HepG2 (cell line): ENCODE measurements around the gene ACTR3. TPM values are rescaled to one million over a fixed set of nuclear protein-coding genes. Genes with fewer than 3 reads are reported as not detected.

Experiments used
- ATAC-seq: fragments of 200-7000 bp; cut with Tn5 transposase; 3 replicates; pipeline ENCODE4 v1.9.1; 2020; ENCODE audit warnings: mild to moderate bottlenecking, moderate library complexity
- BruUV-seq: library from RNA; stranded (reverse); fragments of 400-500 nt; replicated peaks from 2 replicates; lab custom pipeline; 2021; lab: Mats Ljungman, UMichigan
- CTCF ChIA-PET: fragments of 300-600 bp; formaldehyde crosslinking; extraction: SDS; loops from one replicate; lab custom pipeline; 2021; ENCODE audit warnings: low total read pairs, inconsistent platforms, low intra/inter-chr PET ratio; lab: Yijun Ruan, JAX
- POLR2A ChIA-PET: fragments of 350-600 bp; sonication (Branson Sonifier 250); formaldehyde crosslinking; loops from one replicate; lab custom pipeline; 2020; ENCODE audit warnings: antibody characterized with exemption, inconsistent platforms; lab: Yijun Ruan, JAX
- DNase-seq: peaks from one replicate; pipeline ENCODE4 v3.0.0-alpha.2; 2015; ENCODE audit warnings: low spot score
- FAIRE-seq: peaks from 3 replicates; lab custom pipeline; 2011; peaks lifted over from hg19 to GRCh38; lab: Jason Lieb, UNC
- H2AFZ ChIP-seq: one replicate; pipeline ENCODE4 v1.6.1; 2011; ENCODE audit warnings: low read length, inconsistent platforms
- H3K27ac ChIP-seq: fragments of 300-600 bp; 3 replicates; pipeline ENCODE4 v1.8.0; 2011; ENCODE audit warnings: mixed run types, mild to moderate bottlenecking, mixed read lengths, low read length, inconsistent platforms; ENCODE audit not compliant: insufficient read depth; ENCODE audit errors: extremely low read length
- H3K27me3 ChIP-seq, 2 experiments: fragments of 200-600 bp in 1 of 2; 2 replicates in 1 of 2; 3 replicates in 1 of 2; pipeline versions ENCODE4 v1.6.0 to v1.8.0; 2011; ENCODE audit warnings: low read length in 2 of 2, mild to moderate bottlenecking in 2 of 2, moderate library complexity in 2 of 2, inconsistent platforms in 1 of 2; ENCODE audit not compliant: insufficient read depth in 2 of 2, control insufficient read depth in 1 of 2
- H3K36me3 ChIP-seq, 2 experiments: fragments of 200-600 bp in 1 of 2; replicated peaks in 1 of 2; 2 replicates in 1 of 2; 3 replicates in 1 of 2; pipeline versions ENCODE4 v1.5.1 to v1.8.0; 2011; ENCODE audit warnings: low read length in 2 of 2, inconsistent platforms in 1 of 2; ENCODE audit not compliant: insufficient read depth in 2 of 2, control insufficient read depth in 1 of 2
- H3K4me1 ChIP-seq: 2 replicates; pipeline ENCODE4 v1.5.1; 2012; ENCODE audit warnings: low read length, inconsistent platforms; ENCODE audit not compliant: insufficient read depth
- H3K4me2 ChIP-seq: 2 replicates; pipeline ENCODE4 v1.6.0; 2011; ENCODE audit warnings: low read depth, low read length, inconsistent platforms
- H3K4me3 ChIP-seq, 3 experiments: fragments of 200-600 bp in 1 of 3; sonication (generic), shearing (Covaris generic) in 1 of 3; replicated peaks in 1 of 3; 2 replicates each; pipeline ENCODE4 v1.5.1; 2011 to 2016; ENCODE audit warnings: low read length in 3 of 3, inconsistent platforms in 2 of 3, low read depth in 2 of 3, mild to moderate bottlenecking in 2 of 3, control low read depth in 1 of 3, mixed read lengths in 1 of 3; ENCODE audit not compliant: insufficient read depth in 1 of 3
- H3K79me2 ChIP-seq: one replicate; pipeline ENCODE4 v1.6.1; 2011; ENCODE audit warnings: low read length, inconsistent platforms; ENCODE audit not compliant: insufficient read depth
- H3K9ac ChIP-seq: 2 replicates; pipeline ENCODE4 v1.6.0; 2011; ENCODE audit warnings: mild to moderate bottlenecking, low read depth, low read length, inconsistent platforms; ENCODE audit not compliant: insufficient read depth
- H3K9me3 ChIP-seq: 2 replicates; pipeline ENCODE4 v1.5.1; 2012; ENCODE audit warnings: mild to moderate bottlenecking, low read length
- H4K20me1 ChIP-seq: 2 replicates; pipeline ENCODE4 v1.6.0; 2011; ENCODE audit warnings: inconsistent platforms, mild to moderate bottlenecking, low read length, moderate library complexity; ENCODE audit not compliant: insufficient read depth
- ATF7-NPFF ChIP-seq: sonication (generic); formaldehyde crosslinking; IDR thresholded peaks from 2 replicates; pipeline ENCODE4 v1.8.1; 2023; ENCODE audit warnings: mild to moderate bottlenecking, low read depth, missing genetic modification reagents, moderate library complexity
- BCL6 ChIP-seq: IDR thresholded peaks from 2 replicates; pipeline ENCODE4 v1.6.1; 2016; ENCODE audit warnings: missing genetic modification reagents, missing compliant biosample characterization
- HNF4G ChIP-seq, 2 experiments: sonication (generic) in 1 of 2; formaldehyde crosslinking in 1 of 2; IDR thresholded peaks; 2 replicates each; pipeline versions ENCODE4 v1.4.0 to v1.6.1; 2011 to 2020; ENCODE audit warnings: borderline replicate concordance in 2 of 2, low read depth in 2 of 2, mild to moderate bottlenecking in 2 of 2, low read length in 1 of 2, missing genetic modification reagents in 1 of 2, moderate library complexity in 1 of 2
- NCOA2 ChIP-seq: sonication (generic); formaldehyde crosslinking; IDR thresholded peaks from 2 replicates; pipeline ENCODE4 v1.8.0; 2022; ENCODE audit warnings: inconsistent platforms
- SALL2 ChIP-seq: sonication (generic); formaldehyde crosslinking; IDR thresholded peaks from 2 replicates; pipeline ENCODE4 v1.8.1; 2023; ENCODE audit warnings: mild to moderate bottlenecking, missing genetic modification reagents, inconsistent platforms
- SSRP1 ChIP-seq: IDR thresholded peaks from 2 replicates; pipeline ENCODE4 v1.6.1; 2016; ENCODE audit warnings: control low read depth
- TGIF2 ChIP-seq: IDR thresholded peaks from 2 replicates; pipeline ENCODE4 v1.6.1; 2016; ENCODE audit warnings: control low read depth, missing compliant biosample characterization
- ZNF136 ChIP-seq: sonication (generic); formaldehyde crosslinking; IDR thresholded peaks from 2 replicates; pipeline ENCODE4 v1.8.1; 2022; ENCODE audit warnings: low read depth, mild to moderate bottlenecking, moderate library complexity, missing genetic modification reagents
- ZNF317 ChIP-seq: sonication (generic); formaldehyde crosslinking; IDR thresholded peaks from 2 replicates; pipeline ENCODE4 v1.5.0; 2020; ENCODE audit warnings: mild to moderate bottlenecking, missing genetic modification reagents
- ZNF501 ChIP-seq: sonication (generic); formaldehyde crosslinking; IDR thresholded peaks from 2 replicates; pipeline ENCODE4 v1.5.1; 2020; ENCODE audit warnings: mild to moderate bottlenecking, moderate library complexity, missing genetic modification reagents
- ZNF670 ChIP-seq: sonication (generic); formaldehyde crosslinking; IDR thresholded peaks from 2 replicates; pipeline ENCODE4 v1.8.0; 2022; ENCODE audit warnings: mild to moderate bottlenecking, missing genetic modification reagents, borderline replicate concordance
- ZNF891 ChIP-seq: sonication (generic); formaldehyde crosslinking; IDR thresholded peaks from 2 replicates; pipeline ENCODE4 v1.5.0; 2020; ENCODE audit warnings: mild to moderate bottlenecking, missing genetic modification reagents
- WGBS: methylation state at CpG from one replicate; pipeline ENCODE4 v1.1.6; 2017; ENCODE audit warnings: low lambda C conversion rate; 5-methylcytosine and 5-hydroxymethylcytosine counted together
- in situ Hi-C: cut with HindIII; loops from 2 replicates; pipeline ENCODE4 v1.10.0; 2017; ENCODE audit warnings: low pct_unique_long_range_greater_than_20kb; ENCODE audit not compliant: extremely low pct_ligation_motif_present
- intact Hi-C: fragments of 100-400 bp; cut with micrococcal nuclease; formaldehyde crosslinking; loops from one replicate; pipeline ENCODE4 v1.10.0; 2022; ENCODE audit not compliant: unreplicated experiment
- polyA plus RNA-seq, 8 experiments: library from polyadenylated mRNA; depleted of rRNA in 3 of 8; stranded (reverse) in 7 of 8; unstranded in 1 of 8; fragments of >200 nt; fragmentation: Illumina TruSeq in 4 of 8; extraction: Trizol in 4 of 8; gene quantifications; 2 replicates each; pipeline versions ENCODE4 v1.2.1 to v1.2.3, GENCODE V29; 2011 to 2016; ENCODE audit warnings: low read depth in 4 of 8, missing spikeins in 1 of 8, mixed read lengths in 1 of 8; ENCODE audit not compliant: insufficient read depth in 1 of 8
- total RNA-seq, 5 experiments: library from RNA; depleted of rRNA; stranded (reverse); fragments of >200 nt; fragmentation: Illumina TruSeq; extraction: Trizol; gene quantifications; 2 replicates each; pipeline ENCODE4 v1.2.3, GENCODE V29; 2016; ENCODE audit warnings: low read depth in 1 of 5
- TF ChIP-seq, protein P1 (sequence below): sonication (generic); formaldehyde crosslinking; IDR thresholded peaks from 2 replicates; pipeline ENCODE4 v1.5.1; 2020; ENCODE audit warnings: mild to moderate bottlenecking, missing genetic modification reagents, borderline replicate concordance
- TF ChIP-seq, protein P2 (sequence below): sonication (generic); formaldehyde crosslinking; IDR thresholded peaks from 2 replicates; pipeline ENCODE4 v1.8.0; 2022; ENCODE audit warnings: low read depth, missing genetic modification reagents

ACTR3 gene
- total and polyA plus RNA-seq, 2 of the 13 experiments (the other 11 are each of a cell fraction or from before 2014, with no cell fraction given) = 123 to 225 TPM

DNA sequence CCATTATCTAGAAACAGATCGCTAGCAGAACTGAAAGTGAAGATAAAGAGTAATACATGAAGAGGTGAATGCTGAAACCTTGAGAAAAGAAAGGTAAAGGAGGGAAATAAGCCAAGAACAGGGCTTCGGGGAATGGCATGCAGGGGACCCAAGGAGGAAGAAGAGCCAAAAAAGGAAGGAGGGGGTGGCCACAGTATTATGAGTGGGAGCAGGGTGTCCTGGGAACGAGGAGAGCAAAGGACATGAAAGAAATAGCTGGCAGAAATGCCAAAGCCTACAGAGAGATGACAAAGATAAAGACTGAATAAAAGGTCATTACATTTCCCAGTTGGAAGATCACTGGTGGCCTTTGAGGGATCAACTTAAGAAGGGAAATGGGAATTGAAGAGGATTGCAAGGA lies 82.9 kb downstream of the ACTR3 start (continued):
- no peak for TF ChIP-seq ZNF891 (CRISPR knock-in tag)

DNA sequence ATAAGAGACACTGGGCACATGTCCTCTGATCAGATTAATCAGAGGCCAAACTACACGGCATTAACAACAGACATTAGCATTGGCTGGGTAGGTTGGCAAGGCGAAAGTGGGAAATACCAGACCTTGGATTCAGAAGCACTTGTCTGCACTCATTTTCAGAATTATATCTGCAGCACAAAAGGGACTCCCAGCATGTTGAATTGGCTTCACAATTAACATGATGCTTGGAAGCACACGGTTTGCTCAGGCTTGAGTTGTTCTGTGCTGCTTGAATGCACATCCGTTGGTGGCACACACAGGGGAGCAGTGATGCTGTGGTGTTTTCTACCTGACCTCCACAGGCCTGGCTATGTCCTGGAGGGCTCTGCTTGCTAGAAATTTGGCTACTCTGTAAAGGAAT lies 83.9 kb downstream of the ACTR3 start:
- CTCF ChIA-PET = interaction anchor here (1.7 kb wide), 1 partner anchor 9 kb away, joined by 4 read pairs; no protein-coding TSS in a partner anchor
- no TSS peak for BruUV-seq
- no peak for FAIRE-seq
- DNase-seq = no peak
- Histone ChIP-seq H3K9me3 (no peaks in the 10 kb centered on the region), H2AFZ (no peak overlapping the region), H3K36me3 (no peaks in the 10 kb centered on the region), H3K9ac (peak overlapping the region; percentile 66; the same call in 1 of the 2 replicates), H3K4me2 (no peak overlapping the region), H3K27ac (peak overlapping the region; percentile 97), H3K4me1 (peaks cover 68% of the 10 kb centered on the region), H3K4me3 (no peak overlapping the region), H3K79me2 (no peaks in the 10 kb centered on the region), H3K27me3 (no peaks in the 10 kb centered on the region), H4K20me1 (no peaks in the 10 kb centered on the region)
- ATAC-seq = no peak
- in situ Hi-C loops (no loop called here), intact Hi-C loops (no loop called here)
- POLR2A ChIA-PET = interaction anchor here (0.6 to 1.0 kb wide), 2 partner anchors 8 to 37 kb away, joined by 3 to 4 read pairs; no protein-coding TSS in a partner anchor
- WGBS = 100% methylated on average over 4 of the region's 4 CpGs
- TF ChIP-seq HNF4G (IDR thresholded peaks at IDR 0.05; ENCODE audit: borderline replicate concordance, low read depth, low read length) (no peak), HNF4G (CRISPR knock-in tag; IDR thresholded peaks at IDR 0.05; ENCODE audit: borderline replicate concordance, low read depth) (no peak), ZNF501 (CRISPR knock-in tag) (no peak), ATF7-NPFF (CRISPR knock-in tag) (no peak), SALL2 (peak; percentile 33; the same call in 1 of the 2 replicates), NCOA2 (CRISPR knock-in tag) (no peak), TGIF2 (CRISPR knock-in tag) (no peak), ZNF317 (CRISPR knock-in tag) (no peak), BCL6 (CRISPR knock-in tag) (no peak), SSRP1 (CRISPR knock-in tag) (0 out of 2 replicates have a peak, but pooled peaks have one; percentile 49), ZNF670 (CRISPR knock-in tag) (0 out of 2 replicates have a peak, but pooled peaks have one; percentile 52), ZNF136 (CRISPR knock-in tag) (no peak)
- TF ChIP-seq, protein P1, sequence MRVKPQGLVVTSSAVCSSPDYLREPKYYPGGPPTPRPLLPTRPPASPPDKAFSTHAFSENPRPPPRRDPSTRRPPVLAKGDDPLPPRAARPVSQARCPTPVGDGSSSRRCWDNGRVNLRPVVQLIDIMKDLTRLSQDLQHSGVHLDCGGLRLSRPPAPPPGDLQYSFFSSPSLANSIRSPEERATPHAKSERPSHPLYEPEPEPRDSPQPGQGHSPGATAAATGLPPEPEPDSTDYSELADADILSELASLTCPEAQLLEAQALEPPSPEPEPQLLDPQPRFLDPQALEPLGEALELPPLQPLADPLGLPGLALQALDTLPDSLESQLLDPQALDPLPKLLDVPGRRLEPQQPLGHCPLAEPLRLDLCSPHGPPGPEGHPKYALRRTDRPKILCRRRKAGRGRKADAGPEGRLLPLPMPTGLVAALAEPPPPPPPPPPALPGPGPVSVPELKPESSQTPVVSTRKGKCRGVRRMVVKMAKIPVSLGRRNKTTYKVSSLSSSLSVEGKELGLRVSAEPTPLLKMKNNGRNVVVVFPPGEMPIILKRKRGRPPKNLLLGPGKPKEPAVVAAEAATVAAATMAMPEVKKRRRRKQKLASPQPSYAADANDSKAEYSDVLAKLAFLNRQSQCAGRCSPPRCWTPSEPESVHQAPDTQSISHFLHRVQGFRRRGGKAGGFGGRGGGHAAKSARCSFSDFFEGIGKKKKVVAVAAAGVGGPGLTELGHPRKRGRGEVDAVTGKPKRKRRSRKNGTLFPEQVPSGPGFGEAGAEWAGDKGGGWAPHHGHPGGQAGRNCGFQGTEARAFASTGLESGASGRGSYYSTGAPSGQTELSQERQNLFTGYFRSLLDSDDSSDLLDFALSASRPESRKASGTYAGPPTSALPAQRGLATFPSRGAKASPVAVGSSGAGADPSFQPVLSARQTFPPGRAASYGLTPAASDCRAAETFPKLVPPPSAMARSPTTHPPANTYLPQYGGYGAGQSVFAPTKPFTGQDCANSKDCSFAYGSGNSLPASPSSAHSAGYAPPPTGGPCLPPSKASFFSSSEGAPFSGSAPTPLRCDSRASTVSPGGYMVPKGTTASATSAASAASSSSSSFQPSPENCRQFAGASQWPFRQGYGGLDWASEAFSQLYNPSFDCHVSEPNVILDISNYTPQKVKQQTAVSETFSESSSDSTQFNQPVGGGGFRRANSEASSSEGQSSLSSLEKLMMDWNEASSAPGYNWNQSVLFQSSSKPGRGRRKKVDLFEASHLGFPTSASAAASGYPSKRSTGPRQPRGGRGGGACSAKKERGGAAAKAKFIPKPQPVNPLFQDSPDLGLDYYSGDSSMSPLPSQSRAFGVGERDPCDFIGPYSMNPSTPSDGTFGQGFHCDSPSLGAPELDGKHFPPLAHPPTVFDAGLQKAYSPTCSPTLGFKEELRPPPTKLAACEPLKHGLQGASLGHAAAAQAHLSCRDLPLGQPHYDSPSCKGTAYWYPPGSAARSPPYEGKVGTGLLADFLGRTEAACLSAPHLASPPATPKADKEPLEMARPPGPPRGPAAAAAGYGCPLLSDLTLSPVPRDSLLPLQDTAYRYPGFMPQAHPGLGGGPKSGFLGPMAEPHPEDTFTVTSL (CRISPR knock-in tag) = 0 out of 2 replicates have a peak, but pooled peaks have one; percentile 30
- TF ChIP-seq, protein P2, sequence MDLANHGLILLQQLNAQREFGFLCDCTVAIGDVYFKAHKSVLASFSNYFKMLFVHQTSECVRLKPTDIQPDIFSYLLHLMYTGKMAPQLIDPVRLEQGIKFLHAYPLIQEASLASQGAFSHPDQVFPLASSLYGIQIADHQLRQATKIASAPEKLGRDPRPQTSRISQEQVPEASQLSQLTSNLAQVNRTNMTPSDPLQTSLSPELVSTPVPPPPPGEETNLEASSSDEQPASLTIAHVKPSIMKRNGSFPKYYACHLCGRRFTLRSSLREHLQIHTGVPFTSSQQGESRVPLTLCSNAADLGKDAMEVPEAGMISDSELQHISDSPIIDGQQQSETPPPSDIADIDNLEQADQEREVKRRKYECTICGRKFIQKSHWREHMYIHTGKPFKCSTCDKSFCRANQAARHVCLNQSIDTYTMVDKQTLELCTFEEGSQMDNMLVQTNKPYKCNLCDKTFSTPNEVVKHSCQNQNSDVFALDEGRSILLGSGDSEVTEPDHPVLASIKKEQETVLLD (CRISPR knock-in tag) = no peak
